Activated T-cell treated with anti-CD3 and anti-CD28 coated beads for 48 hours (primary cell): Measurements from ENCODE around the gene GRM3.
"Not testable (repeated sequence)": the region's sequence is repeated elsewhere in the genome, so short reads cannot be mapped to it uniquely, and the experiment has no call there.

Source experiments
- DNase-seq: peaks from one replicate; pipeline ENCODE4 v3.0.0-alpha.2; 2020; ENCODE audit warnings: low read depth

Gene GRM3

GRCh38 chr7:86643561-86644281 is at the start of gene GRM3:
TSS of gene GRM3 (plus strand) at chr7:86643909. CDS start at chr7:86765146, 121,237 bp downstream.
- DNase-seq, result no peak

- DNase-seq, result no peak
Measured at GRCh38 chr7:86598311-86598710, 45.4 kb upstream of the GRM3 start.

- DNase-seq, result no peak
Measured at GRCh38 chr7:86598721-86599120, 45.0 kb upstream of the GRM3 start.

- no peak for DNase-seq
Measured at GRCh38 chr7:86600506-86601290, 43.0 kb upstream of the GRM3 start.

- not testable (repeated sequence) for DNase-seq
Measured at GRCh38 chr7:86615711-86616110, 28.0 kb upstream of the GRM3 start.

GRCh38 chr7:86644282-86645224 is 844 bp downstream of the GRM3 start:
- DNase-seq, result no peak

- DNase-seq, result no peak
Measured at GRCh38 chr7:86645225-86645608, 1.5 kb downstream of the GRM3 start.

- no peak for DNase-seq
Measured at GRCh38 chr7:86645676-86646276, 2.1 kb downstream of the GRM3 start.

- no peak for DNase-seq
Measured at GRCh38 chr7:86647385-86648094, 3.8 kb downstream of the GRM3 start.

- no peak for DNase-seq
Measured at GRCh38 chr7:86648169-86648568, 4.5 kb downstream of the GRM3 start.

GRCh38 chr7:86653919-86654659 is 10.4 kb downstream of the GRM3 start:
- no peak for DNase-seq

GRCh38 chr7:86657948-86658347 is 14.2 kb downstream of the GRM3 start:
- DNase-seq, result no peak

GRCh38 chr7:86660950-86661462 is 17.3 kb downstream of the GRM3 start:
- DNase-seq, result no peak

GRCh38 chr7:86664486-86664885 is 20.8 kb downstream of the GRM3 start:
- no peak for DNase-seq

- DNase-seq, result no peak
Measured at GRCh38 chr7:86664991-86665390, 21.3 kb downstream of the GRM3 start.

- DNase-seq, result no peak
Measured at GRCh38 chr7:86665669-86666068, 22.0 kb downstream of the GRM3 start.

GRCh38 chr7:86667732-86668131 is 24.0 kb downstream of the GRM3 start:
- no peak for DNase-seq

GRCh38 chr7:86668315-86668714 is 24.6 kb downstream of the GRM3 start:
- no peak for DNase-seq

GRCh38 chr7:86687831-86688230 is 44.1 kb downstream of the GRM3 start:
- no peak for DNase-seq

GRCh38 chr7:86689363-86689762 is 45.7 kb downstream of the GRM3 start:
- DNase-seq, result no peak
